ENCODE results near the gene ITPR1.

The ITPR1 gene

DNA sequence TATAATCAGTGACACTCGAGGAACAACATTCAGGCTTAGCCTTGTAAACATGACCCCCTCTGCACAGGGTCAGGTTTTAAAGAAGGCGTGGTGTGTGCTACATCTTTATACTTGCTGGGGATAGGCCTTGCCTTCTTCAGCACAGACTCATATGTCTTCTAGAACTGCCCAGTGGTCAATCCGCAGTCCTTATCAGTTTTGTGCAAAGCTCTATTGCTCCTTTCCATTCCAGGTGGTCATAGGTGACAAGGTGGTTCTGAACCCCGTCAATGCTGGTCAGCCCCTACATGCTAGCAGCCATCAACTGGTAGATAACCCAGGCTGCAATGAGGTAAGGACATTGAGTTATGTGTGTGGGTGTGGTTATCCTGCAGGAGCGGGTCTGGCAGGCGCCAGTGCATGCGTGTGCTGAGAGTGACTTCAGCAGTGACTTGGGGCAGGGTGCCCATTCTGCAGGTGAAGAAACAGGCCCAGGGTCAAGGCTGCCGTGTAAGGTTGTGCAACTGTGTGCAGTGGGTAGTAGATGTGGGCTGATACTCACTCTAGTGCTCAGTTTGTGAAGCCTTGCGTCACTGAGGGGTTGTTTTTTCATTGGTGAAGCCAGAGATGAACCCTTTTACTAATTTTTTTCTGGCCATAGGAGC lies 150.9 kb downstream of the ITPR1 start:
- DNase-seq (ENCODE audit: low read depth), result no peak

DNA sequence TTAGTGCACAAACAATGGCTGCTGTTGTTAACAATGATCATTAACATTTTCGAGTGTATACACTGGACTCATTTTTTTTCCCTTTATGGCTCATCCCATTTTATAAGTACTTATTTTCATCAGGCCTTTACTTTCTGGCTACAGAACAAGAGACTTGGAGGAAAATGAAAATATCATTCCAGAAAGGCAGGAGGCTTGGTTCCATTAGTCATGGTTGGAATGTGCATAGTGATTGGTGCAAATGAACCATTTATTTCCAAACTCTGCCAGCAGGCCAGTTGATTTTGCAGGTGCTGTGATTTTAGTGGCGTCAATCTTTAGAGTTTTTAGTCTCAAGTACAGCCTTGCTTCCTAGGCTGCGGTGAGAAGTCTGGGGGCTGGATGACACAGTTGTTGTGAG lies 151.8 kb downstream of the ITPR1 start:
- no peak for DNase-seq (ENCODE audit: low read depth)

DNA sequence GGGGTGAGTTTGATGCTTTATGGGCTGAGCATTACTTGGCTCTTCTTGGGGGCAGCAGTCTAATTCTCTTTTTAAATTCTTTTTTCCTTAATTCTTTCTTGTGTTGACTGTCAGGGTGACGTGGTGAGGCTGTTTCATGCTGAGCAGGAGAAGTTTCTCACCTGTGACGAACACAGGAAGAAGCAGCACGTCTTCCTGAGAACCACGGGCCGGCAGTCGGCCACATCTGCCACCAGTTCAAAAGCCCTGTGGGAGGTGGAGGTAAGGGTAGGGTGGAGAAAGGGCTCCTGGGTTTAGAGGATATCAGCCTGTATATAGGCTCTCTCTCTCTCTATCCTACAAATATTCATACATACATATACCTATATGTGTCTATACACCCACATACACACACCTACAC lies 152.3 kb downstream of the ITPR1 start:
- no peak for DNase-seq (ENCODE audit: low read depth)

DNA sequence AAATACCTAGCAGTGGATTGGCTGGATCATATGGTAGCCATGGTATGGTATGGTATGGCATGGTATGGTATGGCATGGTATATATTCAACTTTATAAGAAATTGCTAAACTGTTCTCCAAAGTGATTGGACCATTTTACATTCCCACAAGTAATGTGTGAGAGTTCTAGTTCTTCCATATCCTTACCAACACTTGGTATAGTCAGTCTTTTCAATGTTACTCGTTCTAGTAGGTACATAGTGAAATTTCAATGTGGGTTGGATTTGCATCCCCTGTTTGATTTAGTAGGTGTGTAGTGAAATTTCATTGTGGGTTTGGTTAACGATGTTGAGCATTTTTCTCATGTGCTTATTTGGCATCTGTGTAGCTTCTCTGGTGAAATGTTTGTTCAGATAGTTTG lies 154.3 kb downstream of the ITPR1 start:
- no peak for DNase-seq (ENCODE audit: low read depth)

DNA sequence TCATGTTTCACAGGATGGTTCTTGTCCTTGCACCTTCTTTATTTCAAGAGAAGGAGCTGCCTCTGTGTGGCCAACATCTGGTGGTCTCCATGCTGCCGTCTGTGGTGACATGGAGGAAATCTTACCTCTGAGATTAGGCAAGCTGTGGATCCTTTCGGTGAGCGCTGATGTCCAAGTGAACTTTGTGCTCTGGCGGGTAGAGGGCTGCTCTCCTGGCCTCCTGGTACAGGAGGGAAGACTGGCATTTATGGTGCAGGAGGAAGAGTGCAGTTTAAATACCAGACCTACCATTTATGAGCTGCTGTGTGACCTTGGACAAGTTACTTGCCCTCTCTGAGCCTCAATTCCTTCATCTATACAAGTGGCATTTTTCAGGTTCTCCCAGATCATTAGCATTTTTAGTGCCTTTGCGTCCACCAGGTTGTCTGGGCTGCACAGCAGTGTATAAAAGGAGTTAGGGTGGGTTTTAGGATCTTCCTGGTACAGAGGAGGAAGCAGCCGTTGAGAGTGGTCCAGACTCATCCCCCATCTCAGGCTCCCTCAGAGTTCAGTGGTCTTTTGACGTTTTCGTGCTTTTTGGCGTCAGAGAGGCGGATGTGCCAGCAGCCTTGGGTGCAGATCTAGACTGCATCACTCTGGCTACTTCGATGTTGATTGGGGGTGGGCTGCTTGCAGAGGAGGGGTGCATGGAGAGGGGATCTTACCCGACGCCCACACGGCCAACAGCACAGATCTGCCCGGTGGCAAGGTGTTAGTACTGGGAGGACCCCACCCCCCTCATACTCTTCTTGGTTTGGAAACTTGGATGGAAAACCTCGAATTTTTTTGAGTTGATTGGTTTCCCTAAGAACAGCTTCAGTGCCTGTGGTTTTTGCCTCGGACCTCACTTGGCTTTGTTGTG lies 162.2 kb downstream of the ITPR1 start:
- no peak for DNase-seq (ENCODE audit: low read depth)

DNA sequence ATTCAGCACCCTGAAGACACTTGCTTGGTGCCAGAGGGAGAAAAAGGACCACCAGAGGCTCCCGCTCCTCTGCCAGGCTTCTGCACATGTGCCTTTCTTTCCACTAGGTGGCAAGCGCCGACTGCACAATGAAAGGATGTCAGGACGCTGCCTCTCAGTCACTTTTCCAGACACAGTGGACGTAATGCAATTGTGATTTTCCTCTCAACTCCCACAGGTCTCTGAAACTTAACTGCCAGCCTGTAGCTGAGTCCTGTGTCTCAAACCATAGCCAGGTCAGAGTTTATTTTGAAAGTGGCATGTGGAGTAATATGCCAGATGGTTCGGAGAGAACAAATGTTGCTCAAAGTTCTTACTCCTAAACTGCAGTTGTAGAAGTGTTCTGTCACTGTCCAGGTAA lies 162.9 kb downstream of the ITPR1 start:
- no peak for DNase-seq (ENCODE audit: low read depth)

DNA sequence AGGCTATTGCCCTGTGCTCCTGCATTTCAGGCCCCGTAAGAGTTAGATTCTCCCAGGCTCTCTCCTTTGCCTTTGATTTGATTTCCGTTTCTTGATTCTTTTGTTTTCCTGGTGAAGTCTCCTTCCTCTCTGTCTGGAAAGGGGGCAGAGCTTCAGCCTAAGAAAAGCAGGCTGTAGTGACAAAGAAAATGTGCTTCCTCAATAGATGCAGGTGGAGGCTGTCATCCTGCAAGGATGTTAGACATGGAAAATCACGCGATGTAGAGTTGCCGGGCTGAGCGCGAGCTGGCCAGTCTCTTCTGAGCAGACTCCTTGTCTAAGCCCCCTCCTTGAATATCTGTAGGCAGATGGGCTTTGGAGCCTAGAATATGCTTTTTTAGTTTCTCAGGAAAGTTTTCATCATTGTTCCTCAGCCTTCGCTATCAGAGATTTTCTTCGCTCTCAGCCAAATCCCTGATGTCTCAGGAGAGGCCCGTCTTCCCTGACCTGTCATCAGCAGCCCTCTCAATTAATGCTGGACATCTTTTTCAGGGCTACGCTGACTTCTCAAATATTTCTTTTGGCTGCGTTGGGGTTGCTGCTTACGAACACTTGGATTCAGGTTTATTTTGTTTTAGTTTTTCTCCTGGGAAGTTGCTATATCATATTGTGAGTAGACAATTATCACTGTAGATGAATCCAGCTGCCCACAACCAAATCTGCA lies 163.6 kb downstream of the ITPR1 start:
- DNase-seq (ENCODE audit: low read depth), result no peak

DNA sequence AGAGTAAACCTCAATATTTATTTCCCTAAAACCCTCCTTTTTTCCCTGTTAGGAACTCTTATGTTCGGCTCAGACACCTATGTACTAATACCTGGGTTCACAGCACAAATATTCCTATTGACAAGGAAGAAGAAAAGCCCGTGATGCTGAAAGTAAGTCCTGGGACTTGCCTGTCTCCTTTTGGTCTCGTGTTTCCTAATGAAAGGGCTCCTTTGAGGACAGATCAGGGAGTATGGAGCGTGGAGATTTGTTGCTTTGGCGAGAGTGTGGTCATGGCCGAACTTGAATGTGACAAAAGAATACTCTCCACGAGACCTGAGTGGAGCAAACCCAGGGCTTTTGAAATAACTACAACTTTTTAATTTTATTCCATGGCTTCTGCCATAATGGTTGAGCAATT lies 167.8 kb downstream of the ITPR1 start:
- DNase-seq (ENCODE audit: low read depth), result no peak

DNA sequence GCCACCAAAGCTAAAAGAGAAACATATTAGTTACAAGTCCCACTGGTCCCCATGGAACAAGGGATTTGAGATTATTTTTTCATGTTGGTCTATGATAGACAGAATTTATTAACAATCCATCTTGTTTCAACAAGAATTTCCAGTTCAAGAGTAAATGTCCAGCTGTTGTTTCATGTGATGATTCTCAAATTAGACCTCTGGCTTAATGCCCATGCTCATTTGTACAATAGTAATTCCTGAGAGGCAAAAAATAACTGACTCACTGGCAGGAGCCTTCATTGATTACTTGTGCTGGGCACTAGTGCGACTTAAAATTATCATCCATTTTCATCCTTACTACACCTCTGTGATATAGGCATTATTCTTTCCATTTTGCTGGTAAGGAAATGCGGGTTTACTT lies 171.3 kb downstream of the ITPR1 start:
- DNase-seq (ENCODE audit: low read depth), result no peak

DNA sequence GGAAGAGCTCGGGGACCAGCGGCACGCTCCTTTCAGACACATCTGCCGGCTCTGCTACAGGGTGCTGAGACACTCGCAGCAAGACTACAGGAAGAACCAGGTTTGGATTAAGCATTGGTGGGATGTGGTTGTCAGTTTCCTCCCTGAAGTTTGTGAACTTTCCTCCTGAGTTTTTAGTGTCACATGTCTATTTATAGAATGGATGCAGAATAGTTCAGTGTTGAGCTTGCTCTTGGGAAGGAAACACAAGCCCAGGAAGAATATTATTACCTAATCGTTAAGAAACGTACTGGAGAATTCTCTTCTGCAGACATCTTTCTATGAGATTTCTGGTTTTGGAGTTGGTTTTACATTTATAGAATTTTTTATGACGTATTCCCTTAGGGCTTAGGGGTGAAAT lies 172.0 kb downstream of the ITPR1 start:
- no peak for DNase-seq (ENCODE audit: low read depth)

DNA sequence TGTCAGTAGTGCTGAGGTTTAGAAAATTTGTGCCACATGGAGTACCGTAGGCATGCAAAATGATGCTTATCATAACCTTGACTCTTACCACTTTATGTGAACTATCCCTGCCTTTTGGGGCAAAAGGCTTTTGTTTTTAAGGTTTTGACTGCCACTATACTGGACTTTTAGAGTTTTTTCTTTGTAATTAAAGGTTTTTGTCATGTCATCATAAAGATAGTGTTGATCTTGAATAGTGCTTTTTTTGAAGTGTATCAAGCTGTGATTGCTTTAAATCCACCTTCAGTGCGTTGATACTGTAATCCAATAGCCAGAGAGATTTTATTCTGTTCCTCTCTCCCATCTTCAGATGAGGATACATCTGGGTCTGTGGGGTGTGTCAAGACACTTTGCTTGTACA lies 172.9 kb downstream of the ITPR1 start:
- DNase-seq (ENCODE audit: low read depth), result no peak

DNA sequence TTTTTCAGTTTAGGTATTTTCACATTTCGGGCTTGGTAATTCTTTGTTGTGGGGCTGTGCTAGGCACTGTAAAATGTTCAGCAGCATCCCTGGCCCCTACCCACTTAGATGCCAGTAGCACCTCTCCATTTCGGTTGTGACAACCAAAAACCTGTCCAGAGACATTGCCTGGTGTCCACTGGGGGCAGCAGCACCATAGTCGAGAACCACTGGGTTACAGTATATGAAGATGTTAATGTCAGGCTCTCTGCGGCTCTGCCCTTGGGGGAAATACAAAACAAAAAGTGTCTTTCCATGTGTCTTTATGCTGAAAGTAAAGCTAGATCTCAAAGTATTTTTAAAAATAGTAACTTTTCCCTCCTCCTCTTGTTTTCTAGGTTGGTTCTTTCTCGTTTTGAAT lies 177.2 kb downstream of the ITPR1 start:
- DNase-seq (ENCODE audit: low read depth), result no peak

DNA sequence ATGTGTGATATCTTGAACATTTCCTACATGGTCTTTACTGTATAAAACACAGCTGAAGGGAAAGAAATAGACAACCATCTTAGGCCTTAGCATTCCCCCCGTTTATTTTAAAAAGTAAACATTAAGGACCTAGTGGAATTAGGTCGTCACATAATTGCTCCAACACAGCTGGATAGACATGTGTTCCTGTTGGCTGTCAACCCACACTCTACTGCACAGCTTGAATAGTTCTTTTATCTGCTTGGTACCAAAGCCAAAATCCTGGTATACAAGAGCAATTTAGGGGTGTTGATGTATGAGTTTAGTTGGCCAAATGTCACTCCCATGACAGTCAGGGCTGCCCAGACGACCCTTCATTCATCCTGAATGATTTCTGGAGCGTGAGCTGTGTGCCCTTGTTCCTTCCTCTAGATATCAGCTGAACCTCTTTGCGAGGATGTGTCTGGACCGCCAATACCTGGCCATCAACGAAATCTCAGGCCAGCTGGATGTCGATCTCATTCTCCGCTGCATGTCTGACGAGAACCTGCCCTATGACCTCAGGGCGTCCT lies 179.7 kb downstream of the ITPR1 start:
- DNase-seq (ENCODE audit: low read depth), result no peak

DNA sequence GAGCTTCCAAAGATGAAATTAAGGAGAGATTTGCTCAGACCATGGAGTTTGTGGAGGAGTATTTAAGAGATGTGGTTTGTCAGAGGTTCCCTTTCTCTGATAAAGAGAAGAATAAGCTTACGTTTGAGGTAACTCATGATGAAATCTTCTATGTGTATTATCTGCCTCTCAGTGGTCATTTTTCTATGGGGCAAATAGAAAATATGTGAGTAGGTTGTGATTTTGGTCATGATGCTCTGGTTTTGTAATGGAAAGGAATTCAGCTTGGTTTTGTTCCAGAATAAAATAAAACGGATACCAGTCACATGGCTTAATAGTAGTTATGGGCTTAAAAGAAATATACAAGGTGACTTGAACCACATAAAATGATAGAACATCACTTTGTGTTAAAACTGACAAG lies 181.1 kb downstream of the ITPR1 start:
- no peak for DNase-seq (ENCODE audit: low read depth)

DNA sequence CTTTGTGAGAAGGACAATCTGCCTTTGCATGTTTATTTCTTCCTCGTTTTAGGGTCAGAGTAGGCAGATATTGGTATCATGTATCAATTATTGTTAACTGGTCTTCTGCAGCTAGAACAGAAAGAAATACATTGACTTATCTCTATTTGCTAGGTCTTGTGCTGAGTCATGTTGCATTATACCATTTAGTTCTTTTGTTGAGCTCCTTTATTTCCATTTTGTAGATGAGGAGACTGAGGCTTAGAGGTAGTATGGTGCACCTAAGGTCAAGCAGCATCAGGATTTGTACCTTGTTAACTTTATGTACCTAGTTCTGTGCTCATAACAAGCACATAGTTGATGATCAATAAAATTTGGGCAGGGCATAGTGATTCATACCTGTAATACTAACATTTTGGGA lies 182.6 kb downstream of the ITPR1 start:
- no peak for DNase-seq (ENCODE audit: low read depth)

DNA sequence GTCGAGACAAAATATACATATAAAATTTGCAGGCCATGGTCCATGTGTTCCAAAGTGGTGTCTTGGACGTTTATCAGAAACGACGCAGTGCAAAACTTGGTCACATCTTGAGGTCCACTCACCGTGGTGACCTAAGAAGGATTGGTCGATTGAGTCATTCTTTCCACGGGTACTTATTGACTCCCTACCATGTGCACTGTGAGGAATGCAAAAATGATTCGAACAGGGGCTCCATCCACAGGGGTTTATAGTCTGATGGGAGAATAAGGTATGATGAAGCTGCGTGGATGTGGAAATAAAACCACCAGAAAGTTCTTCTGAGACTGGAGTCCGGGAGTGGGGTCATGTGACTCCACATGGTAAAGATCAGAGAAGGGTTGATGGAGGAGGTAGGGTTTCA lies 185.2 kb downstream of the ITPR1 start:
- DNase-seq (ENCODE audit: low read depth), result no peak

DNA sequence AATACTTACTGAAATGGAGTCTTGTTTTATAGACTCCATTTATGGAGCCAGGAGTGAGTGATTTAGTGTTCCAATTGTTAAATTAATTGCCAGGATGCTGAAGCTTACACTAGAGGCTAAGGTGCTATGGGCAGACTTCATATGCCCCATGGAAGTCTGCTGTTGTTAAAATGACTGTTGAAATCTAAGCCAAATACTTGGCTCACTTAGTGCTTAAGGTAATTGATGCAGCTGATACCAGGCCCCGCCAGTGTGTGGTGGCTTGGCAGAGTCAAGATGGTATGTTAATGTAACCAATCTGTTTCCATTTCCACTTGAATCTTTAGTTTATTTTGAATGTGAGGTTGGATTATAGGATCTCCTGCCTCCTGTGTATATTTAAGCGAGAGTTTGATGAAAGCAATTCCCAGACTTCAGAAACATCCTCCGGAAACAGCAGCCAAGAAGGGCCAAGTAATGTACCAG lies 187.1 kb downstream of the ITPR1 start:
- no peak for DNase-seq (ENCODE audit: low read depth)

DNA sequence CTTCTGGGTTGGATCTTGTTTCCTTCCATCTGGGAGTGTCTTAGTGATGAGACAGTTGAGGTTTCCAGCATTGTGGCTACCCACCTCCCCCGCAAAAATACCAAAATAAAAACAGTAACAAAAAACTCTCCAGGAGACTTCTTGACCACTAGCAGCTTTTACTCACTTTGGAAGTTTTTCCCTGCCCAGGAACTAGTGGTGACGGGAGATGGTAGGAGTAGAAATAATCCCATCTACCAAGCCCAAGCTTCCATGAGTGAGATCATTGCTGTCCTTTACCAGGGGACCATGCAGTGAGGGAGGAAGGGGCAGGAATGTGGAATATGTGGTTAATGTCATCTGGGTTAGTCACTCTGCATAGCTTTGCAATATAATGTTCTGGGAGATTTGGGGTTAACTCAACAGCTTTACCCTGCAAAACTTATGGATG lies 187.7 kb downstream of the ITPR1 start:
- no peak for DNase-seq (ENCODE audit: low read depth)

DNA sequence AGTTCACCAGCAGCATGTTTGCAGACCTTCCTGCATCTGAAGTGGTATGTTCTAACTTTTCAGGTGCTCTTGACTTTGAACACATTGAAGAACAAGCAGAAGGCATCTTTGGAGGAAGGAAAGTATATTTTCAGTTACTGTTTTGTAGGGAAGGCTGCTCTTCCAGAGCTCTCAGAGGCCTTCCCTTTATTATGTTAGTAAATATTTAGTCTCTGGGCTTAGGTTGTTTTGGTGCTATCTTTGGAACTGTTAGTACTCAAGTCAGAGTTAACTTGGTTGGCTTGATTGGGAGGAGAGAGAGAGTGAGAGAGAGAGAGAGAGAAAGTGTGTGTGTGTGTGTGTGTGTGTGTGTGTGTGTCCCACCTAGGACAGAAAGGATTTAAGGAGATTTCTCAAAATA lies 188.2 kb downstream of the ITPR1 start:
- no peak for DNase-seq (ENCODE audit: low read depth)

DNA sequence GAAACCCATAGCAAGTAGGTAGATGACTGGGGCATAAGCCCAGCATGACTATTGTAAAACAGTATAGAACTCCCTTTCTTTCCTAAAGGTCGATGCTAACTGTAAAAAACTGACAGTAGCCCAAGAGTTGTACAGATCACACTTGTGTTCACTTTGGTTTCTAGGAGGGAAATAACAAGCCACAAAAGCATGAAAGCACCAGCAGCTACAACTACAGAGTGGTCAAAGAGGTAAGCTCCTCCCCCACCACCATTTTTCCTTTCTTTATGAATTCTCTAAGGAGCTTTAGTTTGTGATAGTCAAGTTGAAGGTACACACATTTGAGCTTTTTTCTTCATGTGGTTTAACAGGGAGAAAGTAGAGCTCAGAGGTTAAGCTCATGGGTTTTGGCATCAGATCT lies 191.0 kb downstream of the ITPR1 start:
- DNase-seq (ENCODE audit: low read depth), result no peak

DNA sequence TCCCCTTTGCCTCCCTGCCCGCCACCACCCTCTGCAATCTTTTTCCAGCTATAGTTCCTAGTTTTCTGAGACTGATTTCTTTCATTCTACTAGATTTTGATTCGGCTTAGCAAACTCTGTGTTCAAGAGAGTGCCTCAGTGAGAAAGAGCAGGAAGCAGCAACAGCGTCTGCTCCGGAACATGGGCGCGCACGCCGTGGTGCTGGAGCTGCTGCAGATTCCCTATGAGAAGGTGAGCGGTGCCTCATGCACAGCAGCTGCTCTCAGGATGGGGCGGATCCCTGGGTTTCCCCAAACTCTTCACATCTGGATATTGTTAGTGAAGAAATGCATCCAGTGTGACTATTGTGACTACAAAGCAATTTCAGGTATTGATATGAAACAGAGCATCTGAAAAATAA lies 191.8 kb downstream of the ITPR1 start:
- DNase-seq (ENCODE audit: low read depth), result no peak

DNA sequence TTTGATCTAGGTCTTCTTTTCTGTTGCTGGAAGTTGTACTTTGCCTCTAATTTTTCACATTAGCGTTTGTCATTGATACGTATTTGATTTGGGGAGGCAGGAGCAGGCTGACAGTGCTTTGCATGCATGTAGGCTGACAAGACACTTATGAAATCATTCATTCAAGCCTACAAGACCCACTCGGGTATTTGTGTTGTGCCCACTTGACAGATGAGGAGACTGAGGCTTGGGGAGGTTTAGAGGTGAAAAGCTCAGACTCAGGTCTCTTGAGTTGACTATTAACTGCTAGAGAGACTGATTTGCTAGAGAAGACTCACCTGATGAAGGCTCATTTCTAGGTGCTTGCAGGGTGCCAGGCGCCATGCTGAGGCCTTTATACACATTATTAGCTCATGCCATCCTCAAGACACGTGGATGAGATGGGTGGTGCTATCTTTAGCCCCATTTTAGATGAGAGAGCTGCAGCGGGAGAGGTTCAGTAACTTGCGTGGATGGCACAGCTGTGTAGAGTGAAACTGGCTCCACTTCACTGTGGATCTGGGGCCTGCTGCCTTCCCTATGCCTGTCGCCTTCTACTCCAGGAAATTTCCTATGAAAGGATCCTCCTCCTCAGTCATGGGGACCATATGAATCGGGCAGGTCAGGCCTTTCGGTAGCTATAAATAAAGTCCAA lies 192.7 kb downstream of the ITPR1 start:
- no peak for DNase-seq (ENCODE audit: low read depth)

All from stimulated activated CD8-positive, alpha-beta memory T cell treated with anti-CD3 and anti-CD28 coated beads, Interleukin-15, amount 100 ng/mL, for 24 hours (primary cell).